GM21526 (cell line): Measurements from ENCODE around the gene FOXP3.

Experiments
- ATAC-seq: cut with Tn5 transposase; IDR thresholded peaks from one replicate; pipeline ENCODE4 v1.9.1; 2021; ENCODE audit warnings: moderate library complexity; ENCODE audit not compliant: unreplicated experiment, low FRiP score

Gene FOXP3

DNA sequence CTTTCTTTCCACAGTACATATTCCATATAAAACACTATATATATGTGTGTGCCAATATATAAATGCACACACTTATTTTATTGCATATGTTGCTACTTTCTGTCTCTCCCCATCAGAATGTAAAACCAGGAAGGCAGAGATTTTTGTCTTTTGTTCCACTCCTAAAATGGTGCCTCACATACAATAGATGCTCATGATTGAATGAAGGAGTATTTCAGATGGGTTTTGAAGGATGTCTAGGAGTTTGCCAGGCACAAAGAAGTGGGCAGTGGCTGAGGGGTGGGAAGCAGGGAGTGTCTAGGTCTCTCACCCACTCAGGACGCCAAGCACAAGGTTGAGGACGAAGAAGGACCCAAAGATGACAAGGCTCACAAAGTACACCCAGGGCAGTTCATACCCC lies 36.8 kb downstream of the FOXP3 start:
- no peak for ATAC-seq

DNA sequence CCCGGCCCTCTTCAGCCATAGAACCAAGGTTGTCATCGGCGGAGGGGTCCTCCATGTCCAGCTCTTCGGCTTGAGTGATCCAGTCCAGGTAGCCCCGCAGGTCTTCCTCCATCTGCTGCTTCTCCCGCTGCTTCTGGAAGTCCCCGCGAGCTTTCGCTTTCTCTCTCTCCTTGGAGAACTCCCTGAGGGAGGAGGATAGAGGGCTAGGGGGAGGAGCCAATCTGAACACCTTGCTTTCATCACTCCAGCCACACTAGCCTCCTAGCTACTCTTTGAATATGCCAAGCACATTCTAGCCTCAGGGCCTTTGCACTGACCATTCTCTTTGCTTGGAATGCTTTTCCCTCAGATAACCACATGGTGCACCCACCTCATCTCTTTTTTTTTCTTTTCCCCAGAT lies 37.6 kb downstream of the FOXP3 start:
- ATAC-seq: no peak

DNA sequence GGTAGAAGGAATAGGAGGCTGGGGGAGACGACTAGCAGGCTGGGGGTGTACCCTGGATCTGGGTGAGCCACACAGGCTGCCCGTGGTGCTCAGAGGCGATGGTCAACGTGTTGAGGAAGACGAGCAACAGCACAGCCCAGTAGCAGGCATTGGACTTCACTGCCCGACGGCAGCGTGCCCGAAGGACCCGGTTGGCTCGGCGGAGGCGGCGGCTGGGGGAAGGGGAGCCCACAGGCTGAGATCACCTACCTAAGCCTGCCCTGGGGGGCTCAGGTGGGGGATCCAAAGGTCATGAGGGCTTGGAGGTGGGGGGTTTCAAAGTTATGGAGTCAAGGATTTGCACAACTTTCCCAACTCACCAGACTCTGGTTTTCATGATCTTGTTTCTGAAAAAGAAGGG lies 38.7 kb downstream of the FOXP3 start:
- ATAC-seq: no peak

DNA sequence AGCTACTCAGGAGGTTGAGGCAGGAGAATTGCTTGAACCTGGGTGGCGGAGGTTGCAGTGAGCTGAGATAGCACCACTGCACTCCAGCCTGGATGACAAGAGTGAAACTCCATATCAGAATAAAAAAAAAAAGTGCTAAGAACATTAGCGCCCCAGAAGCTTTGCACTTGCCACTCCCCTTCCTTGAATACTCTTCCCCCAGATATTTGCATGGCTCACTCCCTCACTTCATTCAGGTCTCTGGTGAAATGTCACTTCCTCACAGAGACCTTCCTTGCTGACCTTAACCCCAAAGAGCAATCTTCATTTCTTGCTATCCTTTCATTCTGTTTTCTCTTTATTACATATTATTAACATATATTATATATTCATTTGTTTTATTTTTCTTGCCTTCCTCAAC lies 42.6 kb downstream of the FOXP3 start:
- no peak for ATAC-seq

DNA sequence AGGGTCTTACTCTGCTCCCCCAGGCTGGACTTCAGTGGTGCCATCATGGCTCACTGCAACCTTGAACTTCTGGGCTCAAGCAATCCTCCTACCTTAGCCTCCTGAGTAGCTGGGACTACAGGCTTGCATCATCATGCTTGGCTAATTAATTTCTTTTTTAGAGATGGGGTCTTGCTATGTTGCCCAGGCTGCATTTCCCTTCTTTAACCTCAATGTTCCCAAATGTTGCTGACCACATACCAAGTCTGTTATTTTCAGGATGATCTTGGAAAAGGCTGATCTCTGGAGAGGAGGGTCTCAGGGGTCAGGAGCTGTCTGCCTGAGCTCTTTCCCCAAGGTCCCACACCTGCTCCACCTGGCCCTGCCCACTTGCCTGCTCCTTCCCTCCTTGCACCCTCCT lies 44.4 kb downstream of the FOXP3 start:
- ATAC-seq: no peak

DNA sequence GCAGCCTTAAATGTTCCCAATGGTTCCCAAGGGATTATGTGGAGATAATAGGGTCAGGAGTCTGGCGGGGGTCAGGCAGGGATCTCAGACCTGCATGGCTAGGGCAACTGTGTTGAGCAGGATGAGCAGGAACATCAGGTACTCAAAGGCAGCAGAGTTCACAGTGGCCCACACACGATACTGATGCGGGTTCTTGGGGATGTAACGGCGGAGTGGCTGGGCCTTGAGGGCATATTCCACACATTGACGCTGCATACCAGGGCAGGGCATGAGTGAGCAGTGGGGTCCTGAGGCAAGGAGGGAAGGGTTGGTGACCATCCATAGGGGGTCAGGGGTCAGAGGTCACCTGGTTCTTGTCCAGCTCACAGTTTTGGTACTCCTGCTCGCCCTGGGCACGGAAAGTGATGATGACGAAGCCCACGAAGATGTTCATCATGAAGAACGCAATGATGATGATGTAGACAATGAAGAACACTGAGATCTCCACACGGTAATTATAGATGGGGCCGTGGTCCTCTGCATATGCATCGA lies 49.4 kb downstream of the FOXP3 start:
- ATAC-seq: no peak

DNA sequence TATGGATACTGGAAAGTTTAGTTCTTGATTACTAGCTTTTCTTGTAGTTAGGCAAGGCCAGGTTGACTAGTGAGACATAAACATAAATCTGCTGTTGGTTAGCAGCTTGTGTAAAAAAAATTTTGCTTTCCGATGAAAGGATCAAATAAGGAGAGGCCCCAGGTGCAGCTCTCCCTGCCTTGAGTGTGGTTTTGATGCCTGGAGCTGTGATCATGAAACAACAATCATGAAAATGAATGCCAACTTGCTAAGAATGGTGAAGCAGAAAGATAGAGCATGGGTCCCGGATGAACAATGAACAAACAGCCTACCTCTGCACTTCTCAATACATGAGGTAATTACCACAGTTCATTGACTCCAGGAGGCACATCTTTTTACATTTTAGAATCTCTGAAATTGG lies 50.1 kb downstream of the FOXP3 start:
- ATAC-seq: no peak

DNA sequence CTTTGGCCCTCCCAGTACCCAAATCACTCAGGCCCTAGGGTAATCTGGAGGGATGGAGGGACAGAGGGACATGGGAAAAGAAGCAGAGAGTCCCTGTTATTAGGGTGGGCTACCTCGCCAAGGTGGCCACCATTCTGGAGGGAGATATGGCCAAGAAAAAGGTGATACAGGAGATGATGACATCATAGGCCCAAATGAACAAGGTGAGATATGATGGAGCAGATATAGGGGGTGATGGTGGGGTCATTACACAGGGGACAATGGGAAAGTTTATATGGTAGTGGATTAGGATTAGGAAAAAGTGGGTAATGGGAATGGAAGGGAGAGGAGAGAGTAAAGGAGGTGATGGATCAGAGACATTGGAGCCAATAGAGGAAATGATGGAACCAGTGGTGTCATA lies 51.6 kb downstream of the FOXP3 start:
- no peak for ATAC-seq

DNA sequence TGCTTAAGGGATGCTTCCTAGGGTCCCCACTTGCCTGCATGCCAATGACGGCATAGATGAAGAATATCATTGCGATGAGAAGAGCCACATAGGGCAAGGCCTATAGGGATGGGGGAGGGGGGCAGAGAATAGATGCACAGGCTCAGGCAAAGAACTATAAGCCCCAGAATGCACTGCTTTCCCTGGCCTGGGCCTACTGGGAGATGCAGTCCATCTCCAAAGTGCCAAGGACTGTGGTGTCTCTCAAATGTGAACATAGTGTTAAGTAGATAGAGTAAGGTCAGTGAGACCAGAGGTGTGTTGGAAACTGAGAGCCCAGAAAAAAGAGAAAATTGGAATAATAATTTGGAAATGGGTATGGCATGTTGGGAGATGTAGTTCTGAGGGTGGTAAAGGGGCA lies 52.3 kb downstream of the FOXP3 start:
- no peak for ATAC-seq

DNA sequence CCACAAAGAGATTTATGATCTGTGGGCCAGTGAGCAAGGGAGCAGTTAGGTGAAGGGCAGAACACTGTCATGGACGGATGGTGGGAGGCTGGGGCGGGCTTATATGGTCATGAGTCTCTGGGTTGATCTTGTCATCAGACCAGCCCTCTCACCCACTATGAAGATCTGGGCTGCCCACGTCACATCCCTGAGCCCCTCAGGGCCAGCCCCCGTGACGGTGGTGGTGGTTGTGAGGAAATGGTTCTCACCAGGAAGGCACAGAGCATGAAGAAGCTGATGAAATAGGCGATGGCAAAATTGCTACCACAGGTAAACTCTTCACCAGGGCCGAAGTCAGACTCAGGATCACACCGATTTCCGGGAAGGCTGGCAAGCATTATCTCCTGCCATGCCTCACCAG lies 53.4 kb downstream of the FOXP3 start:
- no peak for ATAC-seq

DNA sequence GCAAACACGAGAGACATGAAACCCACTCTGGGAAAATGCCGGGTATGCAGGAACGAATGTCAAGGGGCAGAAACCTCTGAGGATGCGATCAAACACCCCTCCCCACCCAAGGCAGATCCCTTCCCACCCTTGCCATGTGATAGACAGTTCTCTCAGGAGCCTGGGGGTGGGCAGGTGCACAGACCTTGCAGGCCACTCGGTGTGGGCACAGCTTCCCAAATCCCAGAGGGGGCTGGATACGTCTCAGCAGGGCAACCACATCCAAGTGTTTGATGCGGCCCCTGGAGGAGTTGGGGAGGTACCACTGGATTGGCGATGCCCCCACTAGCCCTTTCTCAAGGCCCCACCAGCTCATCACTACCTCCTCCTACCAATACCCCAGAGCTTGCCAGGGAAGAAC lies 54.1 kb downstream of the FOXP3 start:
- no peak for ATAC-seq

DNA sequence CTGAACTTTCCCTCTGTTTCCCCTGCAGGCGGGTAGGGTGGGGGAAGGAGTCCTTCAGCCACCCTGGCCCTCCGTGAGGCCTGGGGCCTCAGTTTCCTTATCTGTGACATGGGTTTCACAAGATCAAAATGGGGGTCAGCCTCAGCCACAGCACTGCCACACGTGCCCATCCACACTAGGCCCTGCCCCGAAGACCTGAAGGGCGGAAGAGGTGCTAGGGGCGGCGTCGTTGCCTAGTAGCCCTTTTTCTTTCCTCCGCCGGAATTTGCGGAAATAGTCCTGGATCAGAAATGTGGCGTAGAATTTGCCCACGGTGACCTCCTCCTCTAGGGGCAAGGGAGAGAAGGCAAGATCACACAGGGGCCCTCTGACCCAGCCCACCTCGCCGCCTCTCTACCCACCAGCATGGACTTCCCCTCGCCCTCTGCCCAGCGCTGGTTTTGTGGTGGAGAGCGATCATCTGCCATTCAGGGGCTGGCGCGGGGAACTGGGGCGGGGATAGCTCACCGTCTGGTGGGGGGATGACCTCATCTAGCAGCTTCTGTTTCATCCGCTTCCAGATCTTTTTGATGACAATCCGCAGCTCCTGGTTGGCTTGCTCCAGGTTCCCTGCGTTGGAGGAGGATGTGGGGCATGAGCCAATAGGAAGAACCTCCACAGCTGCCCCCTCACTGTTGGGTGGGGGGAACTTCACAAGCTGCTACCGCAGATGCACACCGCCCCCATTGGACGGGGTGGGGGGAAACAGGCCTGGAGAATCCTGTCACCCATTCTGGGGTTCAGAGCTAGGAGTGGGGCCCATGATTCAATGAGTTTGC lies 54.9 kb downstream of the FOXP3 start:
- ATAC-seq: no peak

DNA sequence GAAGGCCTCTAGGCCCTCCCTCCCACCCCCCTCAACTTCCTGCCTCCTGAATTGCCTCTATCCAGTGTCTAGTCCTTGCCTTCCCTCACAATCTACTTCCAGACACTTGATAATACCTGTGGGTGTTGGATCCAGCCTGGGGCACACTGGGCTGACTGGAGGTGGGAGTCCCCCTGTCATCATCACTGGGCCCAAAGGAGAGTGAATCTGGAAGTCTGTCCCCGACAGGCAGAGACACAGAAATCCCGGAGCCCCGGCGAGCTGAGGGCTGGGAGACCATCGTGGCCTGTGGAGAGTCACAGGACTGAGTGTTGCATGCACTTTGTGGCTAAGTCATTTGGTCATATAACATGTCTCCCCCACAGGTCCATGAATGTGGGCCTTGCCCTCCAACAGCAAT lies 56.1 kb downstream of the FOXP3 start:
- ATAC-seq: no peak

DNA sequence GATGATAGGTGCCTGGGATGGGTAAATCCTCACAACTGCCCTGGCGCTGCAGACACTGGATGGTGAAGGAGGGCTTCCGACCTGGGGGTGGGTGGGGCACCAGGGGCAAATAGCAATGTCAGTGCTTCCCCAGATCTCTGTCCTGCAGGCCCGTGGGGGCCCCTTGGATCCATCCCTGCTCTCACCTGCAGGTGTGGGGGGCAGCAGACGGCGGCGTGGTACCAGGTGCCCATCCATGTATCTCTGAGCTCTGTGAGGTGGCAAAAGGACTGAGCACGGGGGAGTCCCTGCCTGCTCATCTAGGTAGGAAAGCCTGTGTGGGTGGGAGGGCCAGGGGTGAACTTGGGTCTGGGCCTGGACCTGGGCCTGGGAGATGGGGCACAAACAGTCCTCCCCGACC lies 58.0 kb downstream of the FOXP3 start:
- no peak for ATAC-seq

DNA sequence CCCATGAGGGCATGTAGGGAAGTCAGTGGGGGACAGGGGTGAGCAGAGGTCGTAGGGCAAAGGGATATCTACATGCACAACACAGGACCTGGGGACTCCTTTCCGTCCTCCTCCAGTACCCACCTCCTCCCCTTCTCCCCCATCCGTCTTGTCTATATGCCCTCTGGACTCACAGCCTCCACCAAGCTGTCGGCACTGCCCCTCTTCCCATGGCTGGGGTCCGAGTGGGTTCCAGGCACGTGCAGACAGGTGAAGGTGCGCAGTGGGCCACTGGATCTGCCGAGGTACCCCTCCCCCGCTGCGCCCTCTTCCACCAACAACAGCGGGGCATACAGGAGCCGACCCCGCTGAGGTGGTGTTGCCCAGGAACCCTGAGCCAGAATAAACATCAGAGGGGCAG lies 59.1 kb downstream of the FOXP3 start:
- no peak for ATAC-seq

DNA sequence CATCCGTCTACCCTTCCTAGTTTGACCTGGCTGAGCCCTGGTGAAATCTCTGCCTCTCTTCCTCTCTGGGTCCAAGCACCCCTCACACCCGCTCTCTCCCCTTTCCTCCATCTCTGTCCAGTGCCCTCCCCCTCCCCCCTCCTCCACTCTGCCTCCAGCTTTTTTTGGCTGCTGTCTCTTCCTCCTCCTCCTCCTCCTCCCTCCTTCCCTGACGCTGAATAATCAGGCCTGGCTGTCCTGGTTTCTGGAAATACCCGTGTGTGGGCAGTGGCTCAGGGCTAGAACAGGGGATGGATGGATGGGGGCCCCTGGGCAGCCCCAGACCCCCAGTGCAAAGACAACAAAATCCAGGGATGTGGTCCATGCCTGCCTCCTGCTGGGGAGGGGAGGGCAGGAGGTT lies 59.8 kb downstream of the FOXP3 start:
- ATAC-seq: no peak

DNA sequence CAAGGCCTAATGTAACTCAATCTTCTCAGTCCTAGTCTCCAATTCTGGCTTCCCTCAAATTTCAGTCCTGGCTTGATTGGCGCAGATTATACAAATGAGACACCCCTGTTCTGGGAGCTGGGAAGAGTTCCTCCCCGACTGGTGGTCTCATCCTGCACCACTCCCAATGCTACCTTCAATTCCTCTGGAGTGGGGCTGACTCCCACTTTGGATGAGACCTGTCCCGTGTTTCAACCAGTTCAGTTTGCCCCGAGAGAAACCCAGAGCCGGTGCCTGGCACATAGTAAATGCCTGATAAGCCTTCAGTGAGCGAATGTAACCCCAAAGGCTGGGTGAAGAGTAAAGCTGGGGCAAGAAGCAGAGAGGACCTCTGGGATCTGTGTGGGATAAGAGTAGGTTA lies 60.5 kb downstream of the FOXP3 start:
- ATAC-seq: no peak

DNA sequence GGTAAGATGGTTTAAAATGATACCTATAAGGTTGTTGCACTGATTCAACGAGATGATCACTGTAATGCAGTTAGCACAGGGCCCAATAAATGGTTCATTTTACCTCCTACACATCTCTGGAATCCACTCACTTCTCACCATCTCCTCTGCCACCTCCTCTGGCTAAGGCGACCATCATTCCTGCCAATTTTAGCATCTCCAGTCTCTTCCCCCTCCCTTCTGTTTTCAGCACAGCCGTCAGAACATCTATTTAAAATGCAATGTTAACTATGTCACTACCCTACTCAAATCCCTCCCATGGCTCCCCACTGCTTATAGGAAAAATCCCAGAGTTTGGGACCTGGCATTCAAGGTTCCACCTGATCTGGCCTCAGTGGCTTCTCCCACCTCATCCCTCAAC lies 61.0 kb downstream of the FOXP3 start:
- no peak for ATAC-seq

DNA sequence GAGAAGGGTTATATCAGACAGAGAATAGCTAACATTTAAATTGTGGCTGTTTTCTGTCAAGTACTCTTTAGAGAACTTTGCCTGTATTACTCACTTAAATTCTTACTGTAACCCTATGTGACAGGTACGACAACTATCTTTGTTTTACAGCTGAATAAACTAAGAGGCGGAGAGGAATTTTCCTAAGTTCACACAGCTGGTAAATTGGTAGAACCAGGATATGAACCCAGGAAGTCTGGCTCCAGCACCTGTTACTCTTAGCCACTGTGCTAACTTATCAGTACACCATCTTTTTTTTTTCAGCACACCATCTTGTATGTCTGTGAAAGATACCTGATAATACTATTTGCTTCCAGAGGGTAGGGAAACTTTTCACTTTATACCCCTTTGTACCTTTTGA lies 62.5 kb downstream of the FOXP3 start:
- ATAC-seq: no peak
